GM12801 (cell line): ENCODE results near the gene ZNRF3.

Source experiments
- CTCF ChIP-seq: IDR thresholded peaks from one replicate; pipeline ENCODE4 v1.5.1; 2011; ENCODE audit warnings: control low read depth; ENCODE audit not compliant: insufficient read length; ENCODE audit errors: extremely low read depth

ZNRF3 gene

GRCh38 chr22:28985581-28986290 is 102.4 kb downstream of the ZNRF3 start:
- TF ChIP-seq CTCF, result no peak

- TF ChIP-seq CTCF, result no peak
Observed at GRCh38 chr22:28986366-28986765, 103.0 kb downstream of the ZNRF3 start.

GRCh38 chr22:28988457-28988856 is 105.1 kb downstream of the ZNRF3 start:
- TF ChIP-seq CTCF, result no peak

- TF ChIP-seq CTCF, result no peak
Observed at GRCh38 chr22:28989035-28989464, 105.7 kb downstream of the ZNRF3 start.

- no peak for TF ChIP-seq CTCF
Observed at GRCh38 chr22:28989484-28989883, 106.1 kb downstream of the ZNRF3 start.

GRCh38 chr22:28989912-28990311 is 106.5 kb downstream of the ZNRF3 start:
- no peak for TF ChIP-seq CTCF

GRCh38 chr22:28992565-28993356 is 109.4 kb downstream of the ZNRF3 start:
- no peak for TF ChIP-seq CTCF
